ENCODE measurements around the gene PPME1.
"Not testable (repeated sequence)": the region's sequence is repeated elsewhere in the genome, so short reads cannot be mapped to it uniquely, and the experiment has no call there.

The PPME1 gene

GRCh38 chr11:74170694-74171629 lies at the start of gene PPME1, which contains the start of gene C2CD3:
Gene PPME1, plus strand, starts transcription at chr11:74171289. Its CDS starts 133 bp downstream, at chr11:74171422.
Gene C2CD3, minus strand, starts transcription at chr11:74171002. Its CDS starts 210 bp downstream, at chr11:74170792.
- DNase-seq, result peak; percentile 100

GRCh38 chr11:74121804-74122203 lies 49.3 kb upstream of the PPME1 start:
- DNase-seq, result no peak

GRCh38 chr11:74123008-74123448 lies 48.1 kb upstream of the PPME1 start:
- DNase-seq, result no peak

- DNase-seq, result not testable (repeated sequence)
Observed at GRCh38 chr11:74129121-74129520, 42.0 kb upstream of the PPME1 start.

- DNase-seq, result no peak
Observed at GRCh38 chr11:74132833-74133232, 38.3 kb upstream of the PPME1 start.

GRCh38 chr11:74133436-74133835 lies 37.7 kb upstream of the PPME1 start:
- no peak for DNase-seq

- DNase-seq, result no peak
Observed at GRCh38 chr11:74134661-74135060, 36.4 kb upstream of the PPME1 start.

- no peak for DNase-seq
Observed at GRCh38 chr11:74135127-74135840, 35.8 kb upstream of the PPME1 start.

GRCh38 chr11:74138021-74138420 lies 33.1 kb upstream of the PPME1 start:
- DNase-seq, result no peak

GRCh38 chr11:74138572-74138971 lies 32.5 kb upstream of the PPME1 start:
- DNase-seq, result no peak

- DNase-seq, result no peak
Observed at GRCh38 chr11:74139151-74139918, 31.8 kb upstream of the PPME1 start.

- not testable (repeated sequence) for DNase-seq
Observed at GRCh38 chr11:74139919-74140431, 31.1 kb upstream of the PPME1 start.

GRCh38 chr11:74141241-74141695 lies 29.8 kb upstream of the PPME1 start:
- no peak for DNase-seq

- no peak for DNase-seq
Observed at GRCh38 chr11:74141908-74142307, 29.2 kb upstream of the PPME1 start.

GRCh38 chr11:74142624-74143023 lies 28.5 kb upstream of the PPME1 start:
- DNase-seq, result no peak

- DNase-seq, result no peak
Observed at GRCh38 chr11:74144592-74144991, 26.5 kb upstream of the PPME1 start.

- DNase-seq, result no peak
Observed at GRCh38 chr11:74147199-74147929, 23.7 kb upstream of the PPME1 start.

- no peak for DNase-seq
Observed at GRCh38 chr11:74153224-74153623, 17.9 kb upstream of the PPME1 start.

- no peak for DNase-seq
Observed at GRCh38 chr11:74154620-74155281, 16.3 kb upstream of the PPME1 start.

GRCh38 chr11:74157169-74157568 lies 13.9 kb upstream of the PPME1 start:
- DNase-seq, result no peak

GRCh38 chr11:74159642-74160041 lies 11.4 kb upstream of the PPME1 start:
- DNase-seq, result no peak

All from activated CD4-positive, alpha-beta T cell treated with anti-CD3 and anti-CD28 coated beads, Interleukin-2, amount 50 U/mL, for 16 hours (primary cell).